HEK293 (cell line): Measurements from ENCODE around the gene PHLDB2.

Experiments used
- CTCF ChIA-PET: fragments of 350-600 bp; formaldehyde crosslinking; extraction: SDS; loops from one replicate; lab custom pipeline; 2021; ENCODE audit warnings: antibody characterized with exemption; lab: Yijun Ruan, JAX
- POLR2A ChIA-PET: fragments of 300-600 bp; formaldehyde crosslinking; extraction: SDS; loops from one replicate; lab custom pipeline; 2020; ENCODE audit warnings: antibody characterized with exemption, inconsistent platforms; lab: Yijun Ruan, JAX
- H3K27ac ChIP-seq: fragments of 200-500 bp; sonication (Bioruptor generic); 2 replicates; pipeline ENCODE4 v1.5.1; 2014; ENCODE audit warnings: low read depth, low read length, control low read depth, inconsistent platforms; ENCODE audit errors: extremely low read depth
- H3K36me3 ChIP-seq, 2 experiments: fragments of 200-500 bp in 1 of 2; sonication (Bioruptor generic) in 1 of 2; 1 replicate in 1 of 2; 2 replicates in 1 of 2; pipeline ENCODE4 v1.5.1; 2014 to 2017; ENCODE audit warnings: inconsistent platforms in 2 of 2, low read length in 2 of 2; ENCODE audit not compliant: control insufficient read depth in 2 of 2, insufficient read depth in 1 of 2
- H3K4me1 ChIP-seq: fragments of 200-500 bp; sonication (Bioruptor generic); 2 replicates; pipeline ENCODE4 v1.5.1; 2014; ENCODE audit warnings: mild to moderate bottlenecking, low read length, inconsistent platforms; ENCODE audit not compliant: control insufficient read depth, insufficient read depth
- H3K4me3 ChIP-seq: 2 replicates; pipeline ENCODE4 v1.5.1; 2011; ENCODE audit warnings: low read depth, mild to moderate bottlenecking, control low read depth, low read length, moderate library complexity
- H3K9me3 ChIP-seq: fragments of 200-500 bp; sonication (Bioruptor generic); 2 replicates; pipeline ENCODE4 v1.5.1; 2014; ENCODE audit warnings: low read depth, low read length, inconsistent platforms; ENCODE audit not compliant: control insufficient read depth, insufficient read depth
- KLF10 ChIP-seq: fragments of 450-650 bp; IDR thresholded peaks from 2 replicates; pipeline ENCODE4 v1.5.1; 2018; ENCODE audit warnings: missing biosample characterization, mild to moderate bottlenecking, missing genetic modification characterization
- PATZ1 ChIP-seq: fragments of 450-650 bp; formaldehyde crosslinking; IDR thresholded peaks from 2 replicates; pipeline ENCODE4 v1.5.1; 2016; ENCODE audit warnings: missing biosample characterization, missing genetic modification characterization
- SP2 ChIP-seq: fragments of 450-650 bp; formaldehyde crosslinking; IDR thresholded peaks from 2 replicates; pipeline ENCODE4 v1.5.1; 2016; ENCODE audit warnings: missing biosample characterization, missing genetic modification characterization
- SP3 ChIP-seq: fragments of 450-650 bp; formaldehyde crosslinking; IDR thresholded peaks from 2 replicates; pipeline ENCODE4 v1.5.1; 2016; ENCODE audit warnings: missing biosample characterization, missing genetic modification characterization
- ZBTB11 ChIP-seq: fragments of 450-650 bp; formaldehyde crosslinking; conservative IDR thresholded peaks from 2 replicates; pipeline ENCODE4 v1.5.1; 2016; ENCODE audit warnings: low read depth, missing biosample characterization, missing genetic modification characterization
- ZBTB17 ChIP-seq: fragments of 450-650 bp; formaldehyde crosslinking; IDR thresholded peaks from 2 replicates; pipeline ENCODE4 v1.5.1; 2016; ENCODE audit warnings: missing biosample characterization, missing genetic modification characterization
- ZIC2 ChIP-seq: fragments of 450-650 bp; formaldehyde crosslinking; IDR thresholded peaks from 2 replicates; pipeline ENCODE4 v1.5.1; 2016; ENCODE audit warnings: missing biosample characterization, missing genetic modification characterization
- ZNF18 ChIP-seq: fragments of 450-650 bp; formaldehyde crosslinking; IDR thresholded peaks from 2 replicates; pipeline ENCODE4 v1.5.1; 2016; ENCODE audit warnings: missing biosample characterization, missing genetic modification characterization
- ZNF2 ChIP-seq: fragments of 450-650 bp; formaldehyde crosslinking; IDR thresholded peaks from 2 replicates; pipeline ENCODE4 v1.5.1; 2016; ENCODE audit warnings: missing biosample characterization, missing genetic modification characterization
- ZNF335 ChIP-seq: fragments of 450-650 bp; formaldehyde crosslinking; conservative IDR thresholded peaks from 2 replicates; pipeline ENCODE4 v1.5.1; 2016; ENCODE audit warnings: missing biosample characterization, missing genetic modification characterization
- ZNF561 ChIP-seq: fragments of 450-650 bp; IDR thresholded peaks from 2 replicates; pipeline ENCODE4 v1.5.1; 2018; ENCODE audit warnings: missing biosample characterization, missing genetic modification characterization, borderline replicate concordance
- ZNF707 ChIP-seq: fragments of 450-650 bp; formaldehyde crosslinking; IDR thresholded peaks from 2 replicates; pipeline ENCODE4 v1.5.1; 2016; ENCODE audit warnings: missing biosample characterization, missing genetic modification characterization
- ZNF768 ChIP-seq: fragments of 450-650 bp; formaldehyde crosslinking; IDR thresholded peaks from 2 replicates; pipeline ENCODE4 v1.5.1; 2018; ENCODE audit warnings: missing biosample characterization, mild to moderate bottlenecking, missing genetic modification characterization

Gene PHLDB2

GRCh38 chr3:111978583-111979433, 119.7 kb downstream of the PHLDB2 start, which contains the start of gene ABHD10 (continued):
- TF ChIP-seq PATZ1 (tag by site-specific recombination) = peak; percentile 47
- peak; percentile 80 for TF ChIP-seq ZBTB11 (tag by site-specific recombination)
- TF ChIP-seq ZIC2 = peak; percentile 57; the same call in 1 of the 2 replicates
- peak; percentile 62 for TF ChIP-seq SP2 (tag by site-specific recombination)
- TF ChIP-seq ZBTB17 (tag by site-specific recombination) = peak; percentile 82
- TF ChIP-seq ZNF768 (tag by site-specific recombination) = no peak
- 0 out of 2 replicates have a peak, but pooled peaks have one; percentile 22 for TF ChIP-seq ZNF561
- TF ChIP-seq ZNF2 (tag by site-specific recombination) = peak; percentile 64; the same call in 1 of the 2 replicates
- TF ChIP-seq, all 188 proteins: peak for 38

GRCh38 chr3:111979434-111980038, 120.5 kb downstream of the PHLDB2 start:
- TF ChIP-seq SP3 (peak; percentile 4; the same call in 1 of the 2 replicates), KLF10 (no peak), ZNF335 (tag by site-specific recombination) (peak; percentile 1), ZNF18 (tag by site-specific recombination) (peak; percentile 55; the same call in 1 of the 2 replicates), ZNF707 (tag by site-specific recombination) (no peak)
- H3K9me3 ChIP-seq = no peaks in the 10 kb centered on the region
- no peaks in the 10 kb centered on the region for H3K4me1 ChIP-seq
- peak overlapping the region; percentile 89 for H3K4me3 ChIP-seq
- ChIA-PET CTCF (interaction anchor here (0.7 to 2.6 kb wide), 8 partner anchors 10 to 310 kb away, joined by 3 to 16 read pairs (median 4); no protein-coding TSS in a partner anchor), POLR2A (interaction anchor here (0.5 to 1.7 kb wide), 10 partner anchors 10 to 582 kb away, joined by 3 to 9 read pairs (median 4); partner anchors contain the start of genes ATG3 and SLC35A5)
- H3K27ac ChIP-seq = peak overlapping the region; percentile 45; the same call in 1 of the 2 replicates
- H3K36me3 ChIP-seq = peaks cover 0 to 18% of the 10 kb centered on the region in 2 experiments; a peak in 2 of 3 replicates
